ENCODE results near the gene PALD1. TPM values are rescaled to one million over a fixed set of nuclear protein-coding genes. Genes with fewer than 3 reads are reported as not detected.

The PALD1 gene
- total and polyA plus RNA-seq, 8 donors = 2.2 to 15.1 (median 3.9) TPM

DNA sequence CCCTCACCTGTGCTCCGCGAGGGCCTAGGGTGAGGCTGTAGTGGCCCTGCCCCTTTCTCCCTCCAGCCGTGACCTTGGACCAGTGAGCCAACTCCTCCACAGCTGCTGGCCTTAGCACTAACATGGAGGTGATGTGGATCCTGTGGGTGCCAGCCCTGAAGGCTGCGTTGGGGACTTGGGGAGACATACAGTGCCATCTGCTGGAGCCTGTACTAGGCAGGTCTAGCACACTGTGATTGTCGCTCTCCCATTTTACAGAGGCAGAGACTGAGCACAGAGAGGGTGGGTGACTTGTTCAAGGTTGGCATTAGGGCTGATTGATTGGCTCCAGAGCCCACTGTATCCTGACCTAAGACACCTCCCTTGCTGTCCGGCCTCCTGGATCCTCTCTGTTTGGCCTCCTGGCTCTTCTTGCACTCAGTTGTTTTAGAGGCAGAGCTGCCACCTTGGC, 86.4 kb downstream of the PALD1 start:
- ATAC-seq = no peak
- DNase-seq = no peak
- H3K27ac ChIP-seq = no peak overlapping the region
- FAIRE-seq = no peak
- H3K9me3 ChIP-seq = no peaks in the 10 kb centered on the region
- intact Hi-C loops (cut with DNase I) = loop anchor here in 1 of 3 donors (5.0 kb wide), 1 partner anchor 312 kb away; no protein-coding TSS in a partner anchor
- H3K36me3 ChIP-seq = no peaks in the 10 kb centered on the region
- TF ChIP-seq CTCF (IDR thresholded peaks at IDR 0.05) = no peak
- H3K4me3 ChIP-seq = no peak overlapping the region
- H3K4me1 ChIP-seq = no peaks in the 10 kb centered on the region
- 76 to 81% methylated on average over 6 of the region's 6 CpGs for WGBS, 2 donors
- H3K27me3 ChIP-seq = no peaks in the 10 kb centered on the region

GRCh38 chr10:70565556-70566514, 87.3 kb downstream of the PALD1 start:
- DNase-seq (no peak), ATAC-seq (no peak), FAIRE-seq (no peak)
- Histone ChIP-seq H3K4me3 (no peak overlapping the region), H3K36me3 (no peaks in the 10 kb centered on the region), H3K4me1 (no peaks in the 10 kb centered on the region), H3K27ac (no peak overlapping the region), H3K9me3 (no peaks in the 10 kb centered on the region), H3K27me3 (no peaks in the 10 kb centered on the region)
- intact Hi-C loops (cut with DNase I) = no loop called here
- no peak for TF ChIP-seq CTCF (IDR thresholded peaks at IDR 0.05)
- 82 to 85% methylated on average over 18 of the region's 18 CpGs for whole genome bisulfite sequencing, 2 donors

GRCh38 chr10:70566515-70567290, 88.1 kb downstream of the PALD1 start:
- no peak for FAIRE-seq
- 65 to 76% methylated on average over 18 of the region's 18 CpGs for whole genome bisulfite sequencing, 2 donors
- no peaks in the 10 kb centered on the region for H3K4me1 ChIP-seq
- no peak for DNase-seq
- no peaks in the 10 kb centered on the region for H3K36me3 ChIP-seq
- no peaks in the 10 kb centered on the region for H3K9me3 ChIP-seq
- intact Hi-C loops (cut with DNase I) = no loop called here
- no peak overlapping the region for H3K4me3 ChIP-seq
- TF ChIP-seq CTCF (IDR thresholded peaks at IDR 0.05) = no peak
- ATAC-seq = no peak
- H3K27ac ChIP-seq = no peak overlapping the region
- no peaks in the 10 kb centered on the region for H3K27me3 ChIP-seq

DNA sequence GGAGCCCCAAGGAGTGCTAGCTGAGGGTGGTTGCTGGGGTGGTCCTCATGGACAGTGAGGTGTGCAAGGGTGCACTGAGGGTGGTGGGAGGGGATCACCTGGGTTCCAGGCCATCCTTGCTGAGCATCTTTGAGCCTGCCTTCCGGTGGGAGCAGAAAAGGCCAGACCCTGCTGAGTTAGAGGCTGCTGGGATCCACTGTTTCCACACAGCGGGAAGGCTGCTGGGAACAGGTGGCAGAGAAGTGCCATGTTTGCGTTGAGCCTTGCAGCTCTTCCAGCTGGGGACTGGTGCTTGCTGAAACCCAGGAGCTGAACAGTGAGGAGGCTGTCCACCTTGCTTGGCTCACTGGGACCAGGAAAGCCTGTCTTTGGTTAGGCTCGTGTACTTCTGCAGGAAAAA, 89.0 kb downstream of the PALD1 start:
- Histone ChIP-seq H3K36me3 (no peaks in the 10 kb centered on the region), H3K4me1 (no peaks in the 10 kb centered on the region), H3K27ac (no peak overlapping the region), H3K4me3 (no peak overlapping the region), H3K9me3 (no peaks in the 10 kb centered on the region), H3K27me3 (no peaks in the 10 kb centered on the region)
- FAIRE-seq (no peak), DNase-seq (no peak), ATAC-seq (no peak)
- 79 to 89% methylated on average over 4 of the region's 4 CpGs for WGBS, 2 donors
- intact Hi-C loops (cut with DNase I) = no loop called here
- no peak for TF ChIP-seq CTCF (IDR thresholded peaks at IDR 0.05)
